Measurements from ENCODE around the gene ZNF844. TPM values are rescaled to one million over a fixed set of nuclear protein-coding genes. Genes with fewer than 3 reads are reported as not detected.
A peak's percentile ranks its signal among the peaks of the same experiment; 100 is the strongest.

The ZNF844 gene
- total and polyA plus RNA-seq, 2 of the 8 experiments (the other 6 are each of a cell fraction or from before 2014, with no cell fraction given) = 3.1 to 9.8 TPM

DNA sequence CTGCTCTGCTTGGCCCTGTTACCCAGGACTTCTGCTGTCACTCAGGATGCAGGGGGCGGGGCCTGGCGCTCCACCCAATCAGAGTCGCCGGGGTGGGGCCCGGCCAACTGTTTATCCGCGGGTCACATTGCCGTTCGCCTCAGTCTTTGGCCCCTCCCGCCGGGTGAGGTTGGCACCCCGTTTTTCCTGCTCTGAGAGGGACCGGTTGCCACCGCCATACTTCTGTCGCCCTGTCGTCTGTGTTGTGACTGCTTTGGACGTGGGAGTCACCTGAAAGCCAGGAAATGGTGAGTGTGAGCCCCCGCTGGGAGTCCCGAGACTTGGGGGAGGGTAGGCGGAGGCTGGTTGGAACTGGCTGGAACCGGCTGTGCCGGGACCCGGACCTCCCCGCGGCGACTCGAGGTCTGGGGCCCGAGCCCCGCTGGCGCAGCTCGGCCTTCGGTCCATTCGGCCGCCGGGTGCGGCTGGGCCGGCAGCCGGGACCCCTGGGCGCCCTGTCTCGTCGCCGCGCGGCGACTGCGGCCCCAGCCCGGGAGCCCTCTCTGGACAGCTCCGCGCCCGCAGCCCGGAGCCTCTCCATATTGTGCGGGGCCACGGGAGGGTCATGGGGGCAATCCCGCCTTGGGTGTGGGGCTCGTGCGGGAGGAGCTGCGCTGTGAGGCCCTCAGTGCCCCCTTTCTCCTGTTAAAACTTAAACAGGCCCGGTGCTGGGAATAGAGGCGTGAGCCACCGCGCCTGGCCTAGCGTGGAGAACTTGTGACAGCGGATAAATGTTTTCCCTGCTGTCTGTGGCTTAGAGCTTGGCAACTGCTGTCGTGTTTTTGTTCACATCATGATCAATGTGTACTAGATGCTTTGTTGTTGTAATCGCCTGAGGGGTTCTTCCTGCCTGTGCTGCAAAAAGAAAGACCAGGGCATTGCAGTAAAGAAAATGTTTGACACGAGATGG is at the start of gene ZNF844 (continued):
- peak; percentile 2 to 74; a peak in 2 of 4 replicates for TF ChIP-seq SIN3A (conservative IDR thresholded peaks at IDR 0.05 in 1 of 2, IDR thresholded peaks at IDR 0.05 in 1 of 2; ENCODE audit: low read depth in 1 of 2, low read length in 2 of 2)
- TF ChIP-seq NANOG (IDR thresholded peaks at IDR 0.05; ENCODE audit: insufficient read depth, low read depth, low read length, poor library complexity, severe bottlenecking) = no peak
- TF ChIP-seq EP300 (IDR thresholded peaks at IDR 0.05; ENCODE audit: borderline replicate concordance in 1 of 2, low read depth in 2 of 2, low read length in 2 of 2) = peak; percentile 15 to 31; a peak in 2 of 3 replicates
- peak; percentile 56; the same call in 1 of the 2 replicates for TF ChIP-seq CHD1 (IDR thresholded peaks at IDR 0.05; ENCODE audit: low read depth, low read length)
- TF ChIP-seq SAP30 (IDR thresholded peaks at IDR 0.05; ENCODE audit: insufficient read depth, insufficient replicate concordance, low read length) = no peak
- TF ChIP-seq SP1 (IDR thresholded peaks at IDR 0.05; ENCODE audit: low read depth, low read length) = peak; percentile 76; the same call in 1 of the 2 replicates
- peak; percentile 95 for TF ChIP-seq TBP (IDR thresholded peaks at IDR 0.05; ENCODE audit: low read depth, low read length)
- TF ChIP-seq RNF2 (IDR thresholded peaks at IDR 0.05; ENCODE audit: borderline replicate concordance, low read depth, low read length, missing control alignments, poor library complexity, severe bottlenecking) = no peak
- peak; percentile 78 for TF ChIP-seq KDM4A (IDR thresholded peaks at IDR 0.05; ENCODE audit: low read depth, low read length, severe bottlenecking)
- peak; percentile 31; the same call in 1 of the 2 replicates for TF ChIP-seq JUND (IDR thresholded peaks at IDR 0.05; ENCODE audit: low read length)
- TF ChIP-seq TAF1 (IDR thresholded peaks at IDR 0.05; ENCODE audit: low read depth, low read length) = peak; percentile 97
- 0 out of 2 replicates have a peak, but pooled peaks have one; percentile 66 for TF ChIP-seq JUN (IDR thresholded peaks at IDR 0.05; ENCODE audit: low read depth, low read length)
- peak; percentile 87 to 99 for TF ChIP-seq POLR2A (IDR thresholded peaks at IDR 0.05; ENCODE audit: control extremely low read depth in 1 of 2, low read depth in 2 of 2, low read length in 2 of 2)
- no peak for TF ChIP-seq SRF (IDR thresholded peaks at IDR 0.05; ENCODE audit: low read depth, low read length)
- TF ChIP-seq, protein P1, sequence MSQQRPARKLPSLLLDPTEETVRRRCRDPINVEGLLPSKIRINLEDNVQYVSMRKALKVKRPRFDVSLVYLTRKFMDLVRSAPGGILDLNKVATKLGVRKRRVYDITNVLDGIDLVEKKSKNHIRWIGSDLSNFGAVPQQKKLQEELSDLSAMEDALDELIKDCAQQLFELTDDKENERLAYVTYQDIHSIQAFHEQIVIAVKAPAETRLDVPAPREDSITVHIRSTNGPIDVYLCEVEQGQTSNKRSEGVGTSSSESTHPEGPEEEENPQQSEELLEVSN (IDR thresholded peaks at IDR 0.05) = peak; percentile 49
- TF ChIP-seq KDM5A (IDR thresholded peaks at IDR 0.05; ENCODE audit: low read length) = no peak
- TF ChIP-seq HDAC6 (IDR thresholded peaks at IDR 0.05; ENCODE audit: low read depth, low read length) = no peak
- peak; percentile 67; the same call in 1 of the 2 replicates for TF ChIP-seq GTF2F1 (IDR thresholded peaks at IDR 0.05; ENCODE audit: borderline replicate concordance, low read depth, low read length)
- TF ChIP-seq HDAC2 (IDR thresholded peaks at IDR 0.05; ENCODE audit: borderline replicate concordance in 1 of 2, low read depth in 2 of 2, low read length in 2 of 2) = peak in 1 of 2 experiments; percentile 19; a peak in 1 of 4 replicates
- peak; percentile 97 for TF ChIP-seq POLR2AphosphoS5 (IDR thresholded peaks at IDR 0.05; ENCODE audit: low read depth, low read length)
- peak; percentile 96 for TF ChIP-seq TAF7 (optimal IDR thresholded peaks at IDR 0.05; ENCODE audit: borderline replicate concordance, low read depth, low read length)

Measured in H1 (cell line).